PC-3 (cell line): ENCODE data around the gene ANKS1A.

Source experiments
- EZH2 ChIP-seq: fragments of 300-600 bp; sonication (generic); IDR thresholded peaks from one replicate; pipeline ENCODE4 v1.6.1; 2017; ENCODE audit warnings: antibody characterized with exemption, mild to moderate bottlenecking, low read length; ENCODE audit not compliant: unreplicated experiment
- TF ChIP-seq, protein P1 (sequence below): fragments of 300-600 bp; sonication (generic); conservative IDR thresholded peaks from 2 replicates; pipeline ENCODE4 v1.5.1; 2017; ENCODE audit warnings: antibody characterized with exemption, low read depth, mild to moderate bottlenecking, low read length

GRCh38 chr6:34888514-34888856 is 570 bp upstream of the ANKS1A start:
- TF ChIP-seq, protein P1, sequence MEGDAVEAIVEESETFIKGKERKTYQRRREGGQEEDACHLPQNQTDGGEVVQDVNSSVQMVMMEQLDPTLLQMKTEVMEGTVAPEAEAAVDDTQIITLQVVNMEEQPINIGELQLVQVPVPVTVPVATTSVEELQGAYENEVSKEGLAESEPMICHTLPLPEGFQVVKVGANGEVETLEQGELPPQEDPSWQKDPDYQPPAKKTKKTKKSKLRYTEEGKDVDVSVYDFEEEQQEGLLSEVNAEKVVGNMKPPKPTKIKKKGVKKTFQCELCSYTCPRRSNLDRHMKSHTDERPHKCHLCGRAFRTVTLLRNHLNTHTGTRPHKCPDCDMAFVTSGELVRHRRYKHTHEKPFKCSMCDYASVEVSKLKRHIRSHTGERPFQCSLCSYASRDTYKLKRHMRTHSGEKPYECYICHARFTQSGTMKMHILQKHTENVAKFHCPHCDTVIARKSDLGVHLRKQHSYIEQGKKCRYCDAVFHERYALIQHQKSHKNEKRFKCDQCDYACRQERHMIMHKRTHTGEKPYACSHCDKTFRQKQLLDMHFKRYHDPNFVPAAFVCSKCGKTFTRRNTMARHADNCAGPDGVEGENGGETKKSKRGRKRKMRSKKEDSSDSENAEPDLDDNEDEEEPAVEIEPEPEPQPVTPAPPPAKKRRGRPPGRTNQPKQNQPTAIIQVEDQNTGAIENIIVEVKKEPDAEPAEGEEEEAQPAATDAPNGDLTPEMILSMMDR = no peak
- TF ChIP-seq EZH2 = no peak
